Nephron (organoid): Measurements from ENCODE around the gene CLEC18B.
"Not testable (repeated sequence)": the region's sequence is repeated elsewhere in the genome, so short reads cannot be mapped to it uniquely, and the experiment has no call there.

ENCODE experiments used
- H3K27ac Mint-ChIP-seq, 3 experiments: 2 replicates each; pipeline ENCODE4 v1.8.0; 2020; ENCODE audit warnings: mixed read lengths in 3 of 3, mild to moderate bottlenecking in 2 of 3, moderate library complexity in 1 of 3
- H3K27me3 Mint-ChIP-seq: 2 replicates; pipeline ENCODE4 v1.8.0; 2021; ENCODE audit warnings: low read depth, mild to moderate bottlenecking, moderate library complexity, mixed read lengths
- H3K36me3 Mint-ChIP-seq: 2 replicates; pipeline ENCODE4 v1.8.0; 2020; ENCODE audit warnings: low read depth, mixed read lengths
- H3K4me1 Mint-ChIP-seq: 2 replicates; pipeline ENCODE4 v1.8.0; 2020; ENCODE audit warnings: mixed read lengths
- H3K4me3 Mint-ChIP-seq, 3 experiments: 2 replicates each; pipeline ENCODE4 v1.8.0; 2020; ENCODE audit warnings: mild to moderate bottlenecking in 3 of 3, mixed read lengths in 3 of 3, moderate library complexity in 2 of 3
- H3K9me3 Mint-ChIP-seq: 2 replicates; pipeline ENCODE4 v1.8.0; 2020; ENCODE audit warnings: mixed read lengths

Gene CLEC18B

GRCh38 chr16:74410981-74411380, 10.3 kb downstream of the CLEC18B start:
- H3K27ac Mint-ChIP-seq, H3K27me3 Mint-ChIP-seq, H3K9me3 Mint-ChIP-seq, H3K4me3 Mint-ChIP-seq, H3K4me1 Mint-ChIP-seq, H3K36me3 Mint-ChIP-seq: not testable (repeated sequence)

GRCh38 chr16:74410057-74410957, 11.0 kb downstream of the CLEC18B start:
- H3K27ac Mint-ChIP-seq, H3K9me3 Mint-ChIP-seq, H3K4me3 Mint-ChIP-seq: not testable (repeated sequence)

GRCh38 chr16:74409185-74409981, 11.9 kb downstream of the CLEC18B start:
- not testable (repeated sequence) for H3K27me3 Mint-ChIP-seq, H3K27ac Mint-ChIP-seq, H3K4me3 Mint-ChIP-seq, H3K36me3 Mint-ChIP-seq, H3K4me1 Mint-ChIP-seq, H3K9me3 Mint-ChIP-seq

More at GRCh38 chr16:74410057-74410957, 11.0 kb downstream of the CLEC18B start:
- H3K27me3 Mint-ChIP-seq, H3K36me3 Mint-ChIP-seq, H3K4me1 Mint-ChIP-seq: not testable (repeated sequence)

GRCh38 chr16:74407362-74407705, 13.9 kb downstream of the CLEC18B start:
- H3K4me3 Mint-ChIP-seq, H3K27ac Mint-ChIP-seq, H3K36me3 Mint-ChIP-seq, H3K9me3 Mint-ChIP-seq, H3K4me1 Mint-ChIP-seq, H3K27me3 Mint-ChIP-seq: not testable (repeated sequence)

GRCh38 chr16:74406600-74407361, 14.5 kb downstream of the CLEC18B start:
- H3K9me3 Mint-ChIP-seq, H3K4me1 Mint-ChIP-seq, H3K36me3 Mint-ChIP-seq, H3K27me3 Mint-ChIP-seq, H3K27ac Mint-ChIP-seq, H3K4me3 Mint-ChIP-seq: not testable (repeated sequence)

- not testable (repeated sequence) for H3K9me3 Mint-ChIP-seq, H3K27ac Mint-ChIP-seq, H3K36me3 Mint-ChIP-seq, H3K4me1 Mint-ChIP-seq, H3K27me3 Mint-ChIP-seq, H3K4me3 Mint-ChIP-seq
Measured at GRCh38 chr16:74404148-74404933, 16.9 kb downstream of the CLEC18B start.

- not testable (repeated sequence) for H3K27ac Mint-ChIP-seq, H3K36me3 Mint-ChIP-seq, H3K4me3 Mint-ChIP-seq, H3K9me3 Mint-ChIP-seq, H3K27me3 Mint-ChIP-seq
- peaks cover 10% of the 10 kb centered on the region for H3K4me1 Mint-ChIP-seq
Measured at GRCh38 chr16:74400238-74400637, 21.0 kb downstream of the CLEC18B start.

- H3K36me3 Mint-ChIP-seq, H3K27me3 Mint-ChIP-seq, H3K4me3 Mint-ChIP-seq, H3K9me3 Mint-ChIP-seq: not testable (repeated sequence)
- Mint-ChIP-seq H3K27ac (peak overlapping the region in 2 of 3 experiments; percentile 78 to 83), H3K4me1 (peaks cover 10% of the 10 kb centered on the region)
Measured at GRCh38 chr16:74398212-74398895, 22.9 kb downstream of the CLEC18B start.

GRCh38 chr16:74396521-74397017, 24.7 kb downstream of the CLEC18B start:
- H3K9me3 Mint-ChIP-seq, H3K27me3 Mint-ChIP-seq, H3K36me3 Mint-ChIP-seq, H3K4me3 Mint-ChIP-seq: not testable (repeated sequence)
- H3K27ac Mint-ChIP-seq, result peak overlapping the region; percentile 85 to 87 (median 86)
- peaks cover 10% of the 10 kb centered on the region for H3K4me1 Mint-ChIP-seq

GRCh38 chr16:74394604-74395003, 26.7 kb downstream of the CLEC18B start:
- not testable (repeated sequence) for H3K36me3 Mint-ChIP-seq, H3K27ac Mint-ChIP-seq, H3K4me3 Mint-ChIP-seq, H3K27me3 Mint-ChIP-seq, H3K9me3 Mint-ChIP-seq
- H3K4me1 Mint-ChIP-seq, result peaks cover 10% of the 10 kb centered on the region

- H3K27ac Mint-ChIP-seq, H3K27me3 Mint-ChIP-seq, H3K4me3 Mint-ChIP-seq, H3K36me3 Mint-ChIP-seq, H3K9me3 Mint-ChIP-seq: not testable (repeated sequence)
- H3K4me1 Mint-ChIP-seq, result peaks cover 10% of the 10 kb centered on the region
Measured at GRCh38 chr16:74394131-74394530, 27.1 kb downstream of the CLEC18B start.

- not testable (repeated sequence) for H3K4me1 Mint-ChIP-seq, H3K4me3 Mint-ChIP-seq, H3K36me3 Mint-ChIP-seq, H3K9me3 Mint-ChIP-seq, H3K27me3 Mint-ChIP-seq, H3K27ac Mint-ChIP-seq
Measured at GRCh38 chr16:74391454-74392050, 29.7 kb downstream of the CLEC18B start.

- not testable (repeated sequence) for H3K9me3 Mint-ChIP-seq, H3K4me3 Mint-ChIP-seq, H3K36me3 Mint-ChIP-seq, H3K27ac Mint-ChIP-seq, H3K4me1 Mint-ChIP-seq, H3K27me3 Mint-ChIP-seq
Measured at GRCh38 chr16:74382339-74383034, 38.8 kb downstream of the CLEC18B start.
